AG04450 (cell line): Measurements from ENCODE around the gene MRPL16. TPM values are rescaled to one million over a fixed set of nuclear protein-coding genes. Genes with fewer than 3 reads are reported as not detected.
"Not testable (repeated sequence)": the region's sequence is repeated elsewhere in the genome, so short reads cannot be mapped to it uniquely, and the experiment has no call there.

Source experiments
- CTCF ChIA-PET: fragments of 300-600, 350-600 bp; formaldehyde crosslinking; extraction: SDS; loops from one replicate; lab custom pipeline; 2022; ENCODE audit warnings: antibody characterized with exemption, inconsistent platforms; lab: Charles Lee
- POLR2A ChIA-PET: fragments of 350-600 bp; formaldehyde crosslinking; extraction: SDS; loops from one replicate; lab custom pipeline; 2021; ENCODE audit warnings: antibody characterized with exemption, inconsistent platforms; lab: Yijun Ruan, JAX
- DNase-seq: peaks from one replicate; pipeline ENCODE4 v3.0.0-alpha.2; 2011; ENCODE audit warnings: low read depth, low spot score
- H3K27ac ChIP-seq: one replicate; pipeline ENCODE4 v1.5.1; 2012; ENCODE audit warnings: low read depth, low read length, control low read depth
- H3K27me3 ChIP-seq: one replicate; pipeline ENCODE4 v1.6.0; 2012; ENCODE audit warnings: low read length; ENCODE audit not compliant: control insufficient read depth, insufficient read depth
- H3K4me3 ChIP-seq: 2 replicates; pipeline ENCODE4 v1.5.1; 2011; ENCODE audit warnings: mild to moderate bottlenecking, low read depth, low read length, control low read depth
- H3K9me3 ChIP-seq: 2 replicates; pipeline ENCODE4 v1.5.1; 2012; ENCODE audit warnings: low read length; ENCODE audit not compliant: control insufficient read depth, insufficient read depth
- CTCF ChIP-seq: IDR thresholded peaks from 2 replicates; pipeline ENCODE4 v1.5.1; 2011; ENCODE audit warnings: low read depth, low read length, control low read depth, inconsistent platforms
- polyA plus RNA-seq: library from polyadenylated mRNA; depleted of rRNA; stranded (reverse); fragments of >200 nt; gene quantifications from 2 replicates; pipeline ENCODE4 v1.2.3, GENCODE V29; 2011

MRPL16 gene
- polyA plus RNA-seq, 1 experiment = 72.3 TPM

GRCh38 chr11:59849129-59849528, 38.6 kb upstream of the MRPL16 start:
- H3K27me3 ChIP-seq = no peaks in the 10 kb centered on the region
- H3K9me3 ChIP-seq = no peaks in the 10 kb centered on the region
- no peak overlapping the region for H3K27ac ChIP-seq
- no peak for DNase-seq
- no peak for TF ChIP-seq CTCF
- no peak overlapping the region for H3K4me3 ChIP-seq
- POLR2A ChIA-PET = no interaction called here
- CTCF ChIA-PET = no interaction called here

GRCh38 chr11:59848439-59848838, 37.9 kb upstream of the MRPL16 start:
- CTCF ChIA-PET, DNase-seq, H3K27me3 ChIP-seq, H3K27ac ChIP-seq, H3K4me3 ChIP-seq, POLR2A ChIA-PET, H3K9me3 ChIP-seq: not testable (repeated sequence)

GRCh38 chr11:59847626-59848025, 37.0 kb upstream of the MRPL16 start:
- no peak overlapping the region for H3K4me3 ChIP-seq
- no peak overlapping the region for H3K27ac ChIP-seq
- TF ChIP-seq CTCF = no peak
- no peaks in the 10 kb centered on the region for H3K9me3 ChIP-seq
- POLR2A ChIA-PET = no interaction called here
- no peak for DNase-seq
- CTCF ChIA-PET = no interaction called here
- H3K27me3 ChIP-seq = no peaks in the 10 kb centered on the region

GRCh38 chr11:59846556-59846955, 36.0 kb upstream of the MRPL16 start:
- H3K9me3 ChIP-seq = no peaks in the 10 kb centered on the region
- no peak overlapping the region for H3K27ac ChIP-seq
- no peak for TF ChIP-seq CTCF
- H3K27me3 ChIP-seq = no peaks in the 10 kb centered on the region
- no peak for DNase-seq
- CTCF ChIA-PET = no interaction called here
- POLR2A ChIA-PET = no interaction called here
- no peak overlapping the region for H3K4me3 ChIP-seq

- Histone ChIP-seq H3K4me3 (no peak within 1 kb of the TSS), H3K9me3 (no peaks in the 10 kb centered on the region), H3K27ac (no peak within 1 kb of the TSS), H3K27me3 (no peaks in the 10 kb centered on the region)
- no peak for DNase-seq
- CTCF ChIA-PET = no interaction called here
- POLR2A ChIA-PET = no interaction called here
- no peak for TF ChIP-seq CTCF
Observed at GRCh38 chr11:59845399-59845798, 34.8 kb upstream of the MRPL16 start, which contains the start of gene CBLIF. Gene CBLIF, minus strand, starts transcription at chr11:59845499. Its CDS starts 46 bp downstream, at chr11:59845453.

GRCh38 chr11:59842316-59842715, 31.7 kb upstream of the MRPL16 start:
- H3K9me3 ChIP-seq = no peaks in the 10 kb centered on the region
- no peaks in the 10 kb centered on the region for H3K27me3 ChIP-seq
- no peak overlapping the region for H3K4me3 ChIP-seq
- no peak overlapping the region for H3K27ac ChIP-seq
- POLR2A ChIA-PET = no interaction called here
- CTCF ChIA-PET = no interaction called here
- TF ChIP-seq CTCF = no peak
- DNase-seq = no peak
